Measurements from ENCODE around the gene GPC6.

GPC6 gene

GRCh38 chr13:93549326-93550005 is 322.9 kb downstream of the GPC6 start:
- Histone ChIP-seq H3K18ac (ENCODE audit: low read length) (no peak overlapping the region), H3K4ac (ENCODE audit: low read depth, low read length) (no peak overlapping the region), H4K5ac (ENCODE audit: low read length) (no peak overlapping the region), H2AK5ac (ENCODE audit: low read length) (no peak overlapping the region), H3K27me3 (ENCODE audit: insufficient read depth, low read length, poor library complexity) (no peaks in the 10 kb centered on the region), H3K9ac (ENCODE audit: low read length) (no peak overlapping the region), H3K27ac (ENCODE audit: low read depth, low read length) (no peak overlapping the region), H3K4me1 (ENCODE audit: control insufficient read depth, low read depth, low read length) (peaks cover 18% of the 10 kb centered on the region), H3K23ac (ENCODE audit: low read length) (peak overlapping the region; percentile 45), H2BK120ac (ENCODE audit: low read depth, low read length) (no peak overlapping the region), H3K36me3 (ENCODE audit: control insufficient read depth, insufficient read depth, low read length) (no peaks in the 10 kb centered on the region), H3K79me2 (ENCODE audit: control insufficient read depth, insufficient read depth, low read length) (no peaks in the 10 kb centered on the region), H2BK5ac (ENCODE audit: low read length) (no peak overlapping the region), H3K4me3 (ENCODE audit: low read length) (no peak overlapping the region), H3K79me1 (ENCODE audit: low read length) (peaks cover 2% of the 10 kb centered on the region), H4K8ac (ENCODE audit: low read depth, low read length) (no peak overlapping the region), H3K4me2 (ENCODE audit: low read length) (no peak overlapping the region), H3K56ac (ENCODE audit: low read length) (peak overlapping the region; percentile 62), H2BK15ac (replicated peaks; ENCODE audit: low read depth) (no peak overlapping the region)
- peak; percentile 56 for DNase-seq
- no CpG with 5 or more reads among the region's 4 CpGs for WGBS (ENCODE audit: extremely low coverage, insufficient coverage, low lambda C conversion rate)

DNA sequence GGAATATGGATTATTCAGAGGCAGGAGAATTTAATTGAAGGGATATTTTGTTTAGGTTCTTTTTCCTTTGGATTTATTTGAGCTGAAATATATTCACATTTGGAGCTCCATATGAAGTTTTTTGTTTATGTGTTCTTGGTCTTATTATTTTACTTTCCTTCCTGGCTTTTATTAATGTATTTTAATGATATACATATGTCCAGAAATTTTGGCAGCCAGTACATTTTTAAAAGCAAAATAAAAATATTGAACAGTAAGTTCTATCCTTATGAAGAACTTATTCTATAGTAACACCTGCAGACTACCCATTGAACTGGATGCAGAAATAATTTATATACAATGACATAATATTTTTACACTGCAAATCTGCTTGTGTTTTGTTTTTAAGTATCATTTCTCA is 323.6 kb downstream of the GPC6 start:
- no peak for DNase-seq
- H3K79me2 ChIP-seq (ENCODE audit: control insufficient read depth, insufficient read depth, low read length), result no peaks in the 10 kb centered on the region
- no peak overlapping the region for H2BK120ac ChIP-seq (ENCODE audit: low read depth, low read length)
- no peaks in the 10 kb centered on the region for H3K36me3 ChIP-seq (ENCODE audit: control insufficient read depth, insufficient read depth, low read length)
- H3K4me2 ChIP-seq (ENCODE audit: low read length), result no peak overlapping the region
- peaks cover 18% of the 10 kb centered on the region for H3K4me1 ChIP-seq (ENCODE audit: control insufficient read depth, low read depth, low read length)
- no peaks in the 10 kb centered on the region for H3K27me3 ChIP-seq (ENCODE audit: insufficient read depth, low read length, poor library complexity)
- peaks cover 2% of the 10 kb centered on the region for H3K79me1 ChIP-seq (ENCODE audit: low read length)
- no peak overlapping the region for H3K9ac ChIP-seq (ENCODE audit: low read length)
- H2BK15ac ChIP-seq (replicated peaks; ENCODE audit: low read depth), result no peak overlapping the region
- H3K4me3 ChIP-seq (ENCODE audit: low read length), result no peak overlapping the region
- H3K4ac ChIP-seq (ENCODE audit: low read depth, low read length), result no peak overlapping the region
- H2AK5ac ChIP-seq (ENCODE audit: low read length), result no peak overlapping the region
- no peak overlapping the region for H3K23ac ChIP-seq (ENCODE audit: low read length)
- H3K18ac ChIP-seq (ENCODE audit: low read length), result no peak overlapping the region
- H4K5ac ChIP-seq (ENCODE audit: low read length), result no peak overlapping the region
- H3K56ac ChIP-seq (ENCODE audit: low read length), result no peak overlapping the region
- H3K27ac ChIP-seq (ENCODE audit: low read depth, low read length), result no peak overlapping the region
- no peak overlapping the region for H4K8ac ChIP-seq (ENCODE audit: low read depth, low read length)
- H2BK5ac ChIP-seq (ENCODE audit: low read length), result no peak overlapping the region

- Histone ChIP-seq H2BK5ac (ENCODE audit: low read length) (no peak overlapping the region), H3K27ac (ENCODE audit: low read depth, low read length) (no peak overlapping the region), H3K79me2 (ENCODE audit: control insufficient read depth, insufficient read depth, low read length) (no peaks in the 10 kb centered on the region), H4K8ac (ENCODE audit: low read depth, low read length) (no peak overlapping the region), H3K36me3 (ENCODE audit: control insufficient read depth, insufficient read depth, low read length) (no peaks in the 10 kb centered on the region), H3K4ac (ENCODE audit: low read depth, low read length) (no peak overlapping the region), H3K27me3 (ENCODE audit: insufficient read depth, low read length, poor library complexity) (no peaks in the 10 kb centered on the region), H2AK5ac (ENCODE audit: low read length) (no peak overlapping the region), H4K5ac (ENCODE audit: low read length) (no peak overlapping the region), H3K4me1 (ENCODE audit: control insufficient read depth, low read depth, low read length) (peaks cover 18% of the 10 kb centered on the region), H3K56ac (ENCODE audit: low read length) (no peak overlapping the region), H3K4me2 (ENCODE audit: low read length) (no peak overlapping the region), H3K9ac (ENCODE audit: low read length) (no peak overlapping the region), H3K4me3 (ENCODE audit: low read length) (no peak overlapping the region), H3K23ac (ENCODE audit: low read length) (no peak overlapping the region), H3K79me1 (ENCODE audit: low read length) (peaks cover 2% of the 10 kb centered on the region), H3K18ac (ENCODE audit: low read length) (peak overlapping the region; percentile 77), H2BK15ac (replicated peaks; ENCODE audit: low read depth) (no peak overlapping the region), H2BK120ac (ENCODE audit: low read depth, low read length) (no peak overlapping the region)
- peak; percentile 73 for DNase-seq
These were observed 326.0 kb downstream of the GPC6 start for GRCh38 chr13:93552596-93552995.

GRCh38 chr13:93554514-93554913 is 327.9 kb downstream of the GPC6 start:
- H3K27me3 ChIP-seq (ENCODE audit: insufficient read depth, low read length, poor library complexity), result no peaks in the 10 kb centered on the region
- no peak overlapping the region for H3K56ac ChIP-seq (ENCODE audit: low read length)
- no peak overlapping the region for H3K4me3 ChIP-seq (ENCODE audit: low read length)
- no peak overlapping the region for H3K23ac ChIP-seq (ENCODE audit: low read length)
- H3K4me2 ChIP-seq (ENCODE audit: low read length), result no peak overlapping the region
- H3K4me1 ChIP-seq (ENCODE audit: control insufficient read depth, low read depth, low read length), result peaks cover 12% of the 10 kb centered on the region
- no peak overlapping the region for H2BK15ac ChIP-seq (replicated peaks; ENCODE audit: low read depth)
- no peaks in the 10 kb centered on the region for H3K36me3 ChIP-seq (ENCODE audit: control insufficient read depth, insufficient read depth, low read length)
- no peaks in the 10 kb centered on the region for H3K79me2 ChIP-seq (ENCODE audit: control insufficient read depth, insufficient read depth, low read length)
- H2BK5ac ChIP-seq (ENCODE audit: low read length), result no peak overlapping the region
- WGBS (ENCODE audit: extremely low coverage, insufficient coverage, low lambda C conversion rate), result no CpG with 5 or more reads among the region's 3 CpGs
- H3K18ac ChIP-seq (ENCODE audit: low read length), result no peak overlapping the region
- H4K5ac ChIP-seq (ENCODE audit: low read length), result no peak overlapping the region
- H3K9ac ChIP-seq (ENCODE audit: low read length), result no peak overlapping the region
- H2AK5ac ChIP-seq (ENCODE audit: low read length), result no peak overlapping the region
- H2BK120ac ChIP-seq (ENCODE audit: low read depth, low read length), result no peak overlapping the region
- no peak overlapping the region for H4K8ac ChIP-seq (ENCODE audit: low read depth, low read length)
- H3K4ac ChIP-seq (ENCODE audit: low read depth, low read length), result no peak overlapping the region
- H3K27ac ChIP-seq (ENCODE audit: low read depth, low read length), result no peak overlapping the region
- no peaks in the 10 kb centered on the region for H3K79me1 ChIP-seq (ENCODE audit: low read length)
- DNase-seq, result peak; percentile 66

DNA sequence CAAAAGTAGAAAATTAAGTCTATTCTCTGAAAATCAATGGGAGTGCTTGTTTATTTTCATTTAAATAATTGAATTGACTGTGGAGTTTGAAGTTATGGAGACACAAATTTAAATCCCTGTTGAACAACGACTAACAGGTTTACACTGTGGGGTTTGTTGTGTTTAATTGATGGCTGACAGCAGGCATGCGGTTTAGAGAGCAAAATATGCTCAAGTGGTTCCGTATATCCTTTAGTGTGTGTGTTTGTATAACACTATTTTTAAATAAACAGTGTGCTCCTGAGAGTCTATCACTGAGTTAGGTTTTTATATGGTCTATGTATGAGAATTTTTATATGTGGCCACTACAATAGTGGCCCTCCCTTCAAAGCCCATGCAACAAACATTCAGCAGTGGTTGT is 332.0 kb downstream of the GPC6 start:
- Histone ChIP-seq H3K4ac (ENCODE audit: low read depth, low read length) (no peak overlapping the region), H3K4me1 (ENCODE audit: control insufficient read depth, low read depth, low read length) (peaks cover 4% of the 10 kb centered on the region), H2AK5ac (ENCODE audit: low read length) (no peak overlapping the region), H3K4me2 (ENCODE audit: low read length) (no peak overlapping the region), H3K27ac (ENCODE audit: low read depth, low read length) (no peak overlapping the region), H3K9ac (ENCODE audit: low read length) (no peak overlapping the region), H3K18ac (ENCODE audit: low read length) (no peak overlapping the region), H3K23ac (ENCODE audit: low read length) (no peak overlapping the region), H3K36me3 (ENCODE audit: control insufficient read depth, insufficient read depth, low read length) (no peaks in the 10 kb centered on the region), H4K5ac (ENCODE audit: low read length) (no peak overlapping the region), H3K56ac (ENCODE audit: low read length) (no peak overlapping the region), H4K8ac (ENCODE audit: low read depth, low read length) (no peak overlapping the region), H3K79me1 (ENCODE audit: low read length) (no peaks in the 10 kb centered on the region), H2BK5ac (ENCODE audit: low read length) (no peak overlapping the region), H2BK120ac (ENCODE audit: low read depth, low read length) (no peak overlapping the region), H2BK15ac (replicated peaks; ENCODE audit: low read depth) (no peak overlapping the region), H3K79me2 (ENCODE audit: control insufficient read depth, insufficient read depth, low read length) (no peaks in the 10 kb centered on the region), H3K4me3 (ENCODE audit: low read length) (no peak overlapping the region), H3K27me3 (ENCODE audit: insufficient read depth, low read length, poor library complexity) (no peaks in the 10 kb centered on the region)
- no peak for DNase-seq
- WGBS (ENCODE audit: extremely low coverage, insufficient coverage, low lambda C conversion rate), result no CpG with 5 or more reads among the region's 3 CpGs

DNA sequence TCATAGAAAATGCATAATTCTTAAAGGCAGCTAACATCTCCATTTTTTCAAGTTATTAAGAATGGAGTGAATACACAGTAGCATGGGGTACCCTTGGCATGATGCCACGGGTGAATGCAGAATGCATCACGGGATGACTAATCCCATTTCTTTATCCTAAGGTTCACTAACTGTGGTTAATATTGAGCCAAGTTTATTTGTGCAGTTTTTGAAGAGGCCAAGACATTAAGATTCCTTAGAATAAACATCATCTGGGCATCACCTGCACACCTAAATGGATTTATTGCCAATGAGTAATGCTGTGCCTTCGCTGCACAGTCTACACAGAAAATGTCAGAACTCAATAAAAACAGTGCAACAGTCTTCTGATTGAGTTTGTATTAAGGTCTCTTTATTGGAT is 333.1 kb downstream of the GPC6 start:
- Histone ChIP-seq H3K4ac (ENCODE audit: low read depth, low read length) (no peak overlapping the region), H4K8ac (ENCODE audit: low read depth, low read length) (no peak overlapping the region)
- WGBS (ENCODE audit: extremely low coverage, insufficient coverage, low lambda C conversion rate), result no CpG with 5 or more reads among the region's 3 CpGs

More for the DNA sequence above, 333.1 kb downstream of the GPC6 start:
- Histone ChIP-seq H3K4me3 (ENCODE audit: low read length) (no peak overlapping the region), H3K18ac (ENCODE audit: low read length) (no peak overlapping the region), H2BK15ac (replicated peaks; ENCODE audit: low read depth) (peak overlapping the region; percentile 99), H2BK120ac (ENCODE audit: low read depth, low read length) (no peak overlapping the region), H3K56ac (ENCODE audit: low read length) (no peak overlapping the region), H3K79me2 (ENCODE audit: control insufficient read depth, insufficient read depth, low read length) (no peaks in the 10 kb centered on the region), H3K4me2 (ENCODE audit: low read length) (no peak overlapping the region), H2BK5ac (ENCODE audit: low read length) (no peak overlapping the region), H3K4me1 (ENCODE audit: control insufficient read depth, low read depth, low read length) (peaks cover 4% of the 10 kb centered on the region), H3K79me1 (ENCODE audit: low read length) (no peaks in the 10 kb centered on the region), H3K23ac (ENCODE audit: low read length) (no peak overlapping the region), H3K9ac (ENCODE audit: low read length) (no peak overlapping the region), H4K5ac (ENCODE audit: low read length) (no peak overlapping the region), H3K27ac (ENCODE audit: low read depth, low read length) (no peak overlapping the region), H3K36me3 (ENCODE audit: control insufficient read depth, insufficient read depth, low read length) (no peaks in the 10 kb centered on the region), H3K27me3 (ENCODE audit: insufficient read depth, low read length, poor library complexity) (no peaks in the 10 kb centered on the region), H2AK5ac (ENCODE audit: low read length) (no peak overlapping the region)
- no peak for DNase-seq

All from mesendoderm (in vitro differentiated cells).